Measurements from ENCODE around the gene ACSM3. TPM values are rescaled to one million over a fixed set of nuclear protein-coding genes. Genes with fewer than 3 reads are reported as not detected.
"Not testable (repeated sequence)": the region's sequence is repeated elsewhere in the genome, so short reads cannot be mapped to it uniquely, and the experiment has no call there.

Gene ACSM3
- total RNA-seq (2014; rRNA removed; shearing (Covaris generic)), result 0.78 and 1.3 TPM in 2 replicates

- DNase-seq (ENCODE audit: low read depth), result peak; percentile 78
Observed at GRCh38 chr16:20763461-20764232, at the start of gene ACSM3. ACSM3 (plus strand) TSS chr16:20764014; CDS start chr16:20770035, 6,021 bp downstream.

GRCh38 chr16:20717718-20718117 lies 46.1 kb upstream of the ACSM3 start:
- not testable (repeated sequence) for DNase-seq (ENCODE audit: low read depth)

GRCh38 chr16:20720251-20720650 lies 43.6 kb upstream of the ACSM3 start:
- no peak for DNase-seq (ENCODE audit: low read depth)

GRCh38 chr16:20726661-20727060 lies 37.2 kb upstream of the ACSM3 start:
- no peak for DNase-seq (ENCODE audit: low read depth)

- no peak for DNase-seq (ENCODE audit: low read depth)
Observed at GRCh38 chr16:20727181-20727580, 36.6 kb upstream of the ACSM3 start.

- no peak for DNase-seq (ENCODE audit: low read depth)
Observed at GRCh38 chr16:20729141-20729540, 34.7 kb upstream of the ACSM3 start.

- DNase-seq (ENCODE audit: low read depth), result no peak
Observed at GRCh38 chr16:20734056-20734455, 29.8 kb upstream of the ACSM3 start.

GRCh38 chr16:20734782-20735181 lies 29.0 kb upstream of the ACSM3 start:
- no peak for DNase-seq (ENCODE audit: low read depth)

- no peak for DNase-seq (ENCODE audit: low read depth)
Observed at GRCh38 chr16:20735490-20735889, 28.3 kb upstream of the ACSM3 start.

- DNase-seq (ENCODE audit: low read depth), result peak; percentile 9
Observed at GRCh38 chr16:20740007-20740883, 23.6 kb upstream of the ACSM3 start.

GRCh38 chr16:20740901-20741521 lies 22.8 kb upstream of the ACSM3 start:
- DNase-seq (ENCODE audit: low read depth), result peak; percentile 70

- peak; percentile 91 for DNase-seq (ENCODE audit: low read depth)
Observed at GRCh38 chr16:20741554-20742285, 22.1 kb upstream of the ACSM3 start, which contains the start of gene THUMPD1. THUMPD1 (minus strand) TSS chr16:20741818; CDS start chr16:20741739, 79 bp downstream.

- DNase-seq (ENCODE audit: low read depth), result no peak
Observed at GRCh38 chr16:20743591-20743990, 20.2 kb upstream of the ACSM3 start.

GRCh38 chr16:20744922-20745440 lies 18.8 kb upstream of the ACSM3 start:
- DNase-seq (ENCODE audit: low read depth), result no peak

- no peak for DNase-seq (ENCODE audit: low read depth)
Observed at GRCh38 chr16:20746461-20746860, 17.4 kb upstream of the ACSM3 start.

GRCh38 chr16:20747030-20747816 lies 16.6 kb upstream of the ACSM3 start:
- no peak for DNase-seq (ENCODE audit: low read depth)

GRCh38 chr16:20749474-20749873 lies 14.3 kb upstream of the ACSM3 start:
- no peak for DNase-seq (ENCODE audit: low read depth)

- no peak for DNase-seq (ENCODE audit: low read depth)
Observed at GRCh38 chr16:20750558-20750957, 13.3 kb upstream of the ACSM3 start.

- DNase-seq (ENCODE audit: low read depth), result no peak
Observed at GRCh38 chr16:20753727-20754126, 10.1 kb upstream of the ACSM3 start.

GRCh38 chr16:20755238-20755637 lies 8.6 kb upstream of the ACSM3 start:
- no peak for DNase-seq (ENCODE audit: low read depth)

Measured in RPMI7951 (cell line).